ENCODE results near the gene SYF2. TPM values are rescaled to one million over a fixed set of nuclear protein-coding genes. Genes with fewer than 3 reads are reported as not detected.

The SYF2 gene
- total and polyA plus RNA-seq, 2 experiments from 2014 or later, result 24.6 to 82.6 TPM

- Histone ChIP-seq H3K4me1 (ENCODE audit: insufficient read depth) (no peaks in the 10 kb centered on the region), H3K9me2 (ENCODE audit: insufficient read depth) (no peaks in the 10 kb centered on the region), H2AFZ (peak overlapping the region; percentile 52; the same call in 1 of the 2 replicates), H3K27me3 (ENCODE audit: insufficient read depth) (no peaks in the 10 kb centered on the region), H3K79me2 (replicated peaks; ENCODE audit: insufficient read depth) (no peaks in the 10 kb centered on the region), H3K27ac (ENCODE audit: low read depth) (no peak overlapping the region), H4K20me1 (replicated peaks; ENCODE audit: insufficient read depth) (no peaks in the 10 kb centered on the region), H3K4me3 (no peak overlapping the region), H3K4me2 (no peak overlapping the region), H3K36me3 (ENCODE audit: insufficient read depth) (no peaks in the 10 kb centered on the region), H3F3A (replicated peaks; ENCODE audit: low read depth) (no peaks in the 10 kb centered on the region)
- no peak overlapping the region; the same call in 2 of the 3 replicates for H3K4me3 Mint-ChIP-seq
- H3K4me1 Mint-ChIP-seq, result peaks cover 4% of the 10 kb centered on the region
- no peaks in the 10 kb centered on the region; the same call in 2 of the 3 replicates for H3K36me3 Mint-ChIP-seq (ENCODE audit: low read depth)
- peak overlapping the region; percentile 0; the same call in 1 of the 2 replicates for H3K27ac Mint-ChIP-seq
- peak; percentile 77 for ATAC-seq
- H3K9me3 Mint-ChIP-seq, result no peaks in the 10 kb centered on the region
- peak; percentile 27 for DNase-seq (ENCODE audit: low spot score)
- TF ChIP-seq ZNF114 (CRISPR knock-in tag; IDR thresholded peaks at IDR 0.05), result no peak
- no peak for TF ChIP-seq CREB1 (CRISPR knock-in tag; IDR thresholded peaks at IDR 0.05; ENCODE audit: low read depth)
- H3K27me3 Mint-ChIP-seq (ENCODE audit: insufficient read depth, low read depth, poor library complexity), result peaks cover 3% of the 10 kb centered on the region
Measured at GRCh38 chr1:25193229-25193628, 39.1 kb downstream of the SYF2 start.

- no peaks in the 10 kb centered on the region for H3K36me3 ChIP-seq (ENCODE audit: insufficient read depth)
- ATAC-seq (no peak), DNase-seq (ENCODE audit: low spot score) (no peak)
- H2AFZ ChIP-seq, result no peak overlapping the region
- no peak overlapping the region for H3K4me2 ChIP-seq
- H3F3A ChIP-seq (replicated peaks; ENCODE audit: low read depth), result no peaks in the 10 kb centered on the region
- no peaks in the 10 kb centered on the region for H3K79me2 ChIP-seq (replicated peaks; ENCODE audit: insufficient read depth)
- H3K4me1 Mint-ChIP-seq, result peaks cover 4% of the 10 kb centered on the region
- H3K36me3 Mint-ChIP-seq (ENCODE audit: low read depth), result no peaks in the 10 kb centered on the region
- H4K20me1 ChIP-seq (replicated peaks; ENCODE audit: insufficient read depth), result no peaks in the 10 kb centered on the region
- TF ChIP-seq ZNF331 (CRISPR knock-in tag; IDR thresholded peaks at IDR 0.05; ENCODE audit: low read depth) (no peak), STAT1 (IDR thresholded peaks at IDR 0.05; ENCODE audit: unreplicated experiment) (no peak)
- TF ChIP-seq, protein P1, sequence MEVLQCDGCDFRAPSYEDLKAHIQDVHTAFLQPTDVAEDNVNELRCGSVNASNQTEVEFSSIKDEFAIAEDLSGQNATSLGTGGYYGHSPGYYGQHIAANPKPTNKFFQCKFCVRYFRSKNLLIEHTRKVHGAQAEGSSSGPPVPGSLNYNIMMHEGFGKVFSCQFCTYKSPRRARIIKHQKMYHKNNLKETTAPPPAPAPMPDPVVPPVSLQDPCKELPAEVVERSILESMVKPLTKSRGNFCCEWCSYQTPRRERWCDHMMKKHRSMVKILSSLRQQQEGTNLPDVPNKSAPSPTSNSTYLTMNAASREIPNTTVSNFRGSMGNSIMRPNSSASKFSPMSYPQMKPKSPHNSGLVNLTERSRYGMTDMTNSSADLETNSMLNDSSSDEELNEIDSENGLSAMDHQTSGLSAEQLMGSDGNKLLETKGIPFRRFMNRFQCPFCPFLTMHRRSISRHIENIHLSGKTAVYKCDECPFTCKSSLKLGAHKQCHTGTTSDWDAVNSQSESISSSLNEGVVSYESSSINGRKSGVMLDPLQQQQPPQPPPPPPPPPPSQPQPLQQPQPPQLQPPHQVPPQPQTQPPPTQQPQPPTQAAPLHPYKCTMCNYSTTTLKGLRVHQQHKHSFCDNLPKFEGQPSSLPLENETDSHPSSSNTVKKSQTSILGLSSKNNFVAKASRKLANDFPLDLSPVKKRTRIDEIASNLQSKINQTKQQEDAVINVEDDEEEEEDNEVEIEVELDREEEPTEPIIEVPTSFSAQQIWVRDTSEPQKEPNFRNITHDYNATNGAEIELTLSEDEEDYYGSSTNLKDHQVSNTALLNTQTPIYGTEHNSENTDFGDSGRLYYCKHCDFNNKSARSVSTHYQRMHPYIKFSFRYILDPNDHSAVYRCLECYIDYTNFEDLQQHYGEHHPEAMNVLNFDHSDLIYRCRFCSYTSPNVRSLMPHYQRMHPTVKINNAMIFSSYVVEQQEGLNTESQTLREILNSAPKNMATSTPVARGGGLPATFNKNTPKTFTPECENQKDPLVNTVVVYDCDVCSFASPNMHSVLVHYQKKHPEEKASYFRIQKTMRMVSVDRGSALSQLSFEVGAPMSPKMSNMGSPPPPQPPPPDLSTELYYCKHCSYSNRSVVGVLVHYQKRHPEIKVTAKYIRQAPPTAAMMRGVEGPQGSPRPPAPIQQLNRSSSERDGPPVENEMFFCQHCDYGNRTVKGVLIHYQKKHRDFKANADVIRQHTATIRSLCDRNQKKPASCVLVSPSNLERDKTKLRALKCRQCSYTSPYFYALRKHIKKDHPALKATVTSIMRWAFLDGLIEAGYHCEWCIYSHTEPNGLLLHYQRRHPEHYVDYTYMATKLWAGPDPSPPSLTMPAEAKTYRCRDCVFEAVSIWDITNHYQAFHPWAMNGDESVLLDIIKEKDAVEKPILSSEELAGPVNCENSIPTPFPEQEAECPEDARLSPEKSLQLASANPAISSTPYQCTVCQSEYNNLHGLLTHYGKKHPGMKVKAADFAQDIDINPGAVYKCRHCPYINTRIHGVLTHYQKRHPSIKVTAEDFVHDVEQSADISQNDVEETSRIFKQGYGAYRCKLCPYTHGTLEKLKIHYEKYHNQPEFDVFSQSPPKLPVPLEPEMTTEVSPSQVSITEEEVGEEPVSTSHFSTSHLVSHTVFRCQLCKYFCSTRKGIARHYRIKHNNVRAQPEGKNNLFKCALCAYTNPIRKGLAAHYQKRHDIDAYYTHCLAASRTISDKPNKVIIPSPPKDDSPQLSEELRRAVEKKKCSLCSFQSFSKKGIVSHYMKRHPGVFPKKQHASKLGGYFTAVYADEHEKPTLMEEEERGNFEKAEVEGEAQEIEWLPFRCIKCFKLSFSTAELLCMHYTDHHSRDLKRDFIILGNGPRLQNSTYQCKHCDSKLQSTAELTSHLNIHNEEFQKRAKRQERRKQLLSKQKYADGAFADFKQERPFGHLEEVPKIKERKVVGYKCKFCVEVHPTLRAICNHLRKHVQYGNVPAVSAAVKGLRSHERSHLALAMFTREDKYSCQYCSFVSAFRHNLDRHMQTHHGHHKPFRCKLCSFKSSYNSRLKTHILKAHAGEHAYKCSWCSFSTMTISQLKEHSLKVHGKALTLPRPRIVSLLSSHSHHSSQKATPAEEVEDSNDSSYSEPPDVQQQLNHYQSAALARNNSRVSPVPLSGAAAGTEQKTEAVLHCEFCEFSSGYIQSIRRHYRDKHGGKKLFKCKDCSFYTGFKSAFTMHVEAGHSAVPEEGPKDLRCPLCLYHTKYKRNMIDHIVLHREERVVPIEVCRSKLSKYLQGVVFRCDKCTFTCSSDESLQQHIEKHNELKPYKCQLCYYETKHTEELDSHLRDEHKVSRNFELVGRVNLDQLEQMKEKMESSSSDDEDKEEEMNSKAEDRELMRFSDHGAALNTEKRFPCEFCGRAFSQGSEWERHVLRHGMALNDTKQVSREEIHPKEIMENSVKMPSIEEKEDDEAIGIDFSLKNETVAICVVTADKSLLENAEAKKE (CRISPR knock-in tag; IDR thresholded peaks at IDR 0.05), result no peak
- TF ChIP-seq, protein P2, sequence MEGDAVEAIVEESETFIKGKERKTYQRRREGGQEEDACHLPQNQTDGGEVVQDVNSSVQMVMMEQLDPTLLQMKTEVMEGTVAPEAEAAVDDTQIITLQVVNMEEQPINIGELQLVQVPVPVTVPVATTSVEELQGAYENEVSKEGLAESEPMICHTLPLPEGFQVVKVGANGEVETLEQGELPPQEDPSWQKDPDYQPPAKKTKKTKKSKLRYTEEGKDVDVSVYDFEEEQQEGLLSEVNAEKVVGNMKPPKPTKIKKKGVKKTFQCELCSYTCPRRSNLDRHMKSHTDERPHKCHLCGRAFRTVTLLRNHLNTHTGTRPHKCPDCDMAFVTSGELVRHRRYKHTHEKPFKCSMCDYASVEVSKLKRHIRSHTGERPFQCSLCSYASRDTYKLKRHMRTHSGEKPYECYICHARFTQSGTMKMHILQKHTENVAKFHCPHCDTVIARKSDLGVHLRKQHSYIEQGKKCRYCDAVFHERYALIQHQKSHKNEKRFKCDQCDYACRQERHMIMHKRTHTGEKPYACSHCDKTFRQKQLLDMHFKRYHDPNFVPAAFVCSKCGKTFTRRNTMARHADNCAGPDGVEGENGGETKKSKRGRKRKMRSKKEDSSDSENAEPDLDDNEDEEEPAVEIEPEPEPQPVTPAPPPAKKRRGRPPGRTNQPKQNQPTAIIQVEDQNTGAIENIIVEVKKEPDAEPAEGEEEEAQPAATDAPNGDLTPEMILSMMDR (conservative IDR thresholded peaks at IDR 0.05; ENCODE audit: low read depth in 2 of 2), result no peak
- no peaks in the 10 kb centered on the region for H3K9me3 Mint-ChIP-seq
- no peaks in the 10 kb centered on the region for H3K4me1 ChIP-seq (ENCODE audit: insufficient read depth)
- H3K4me3 ChIP-seq, result no peak overlapping the region
- H3K27me3 Mint-ChIP-seq (ENCODE audit: insufficient read depth, low read depth, poor library complexity), result no peaks in the 10 kb centered on the region
- no peaks in the 10 kb centered on the region for H3K27me3 ChIP-seq (ENCODE audit: insufficient read depth)
- no peak overlapping the region for H3K27ac ChIP-seq (ENCODE audit: low read depth)
- no peak overlapping the region for H3K4me3 Mint-ChIP-seq
- no peak overlapping the region for H3K27ac Mint-ChIP-seq
- H3K9me2 ChIP-seq (ENCODE audit: insufficient read depth), result no peaks in the 10 kb centered on the region
Measured at GRCh38 chr1:25192154-25192553, 40.1 kb downstream of the SYF2 start.
